ENCODE results near the gene DNAH12. TPM values are rescaled to one million over a fixed set of nuclear protein-coding genes. Genes with fewer than 3 reads are reported as not detected.

Gene DNAH12
- polyA plus RNA-seq, 1 of the 3 experiments (the other 2 are of a cell fraction), result 0.03 TPM

- Histone ChIP-seq H3K4me1 (ENCODE audit: control insufficient read depth in 1 of 2, insufficient read depth in 2 of 2, low read depth in 1 of 2, low read length in 1 of 2) (no peaks in the 10 kb centered on the region), H3K9me2 (no peaks in the 10 kb centered on the region), H3K79me2 (ENCODE audit: insufficient read depth) (no peaks in the 10 kb centered on the region), H3F3A (replicated peaks; ENCODE audit: insufficient read depth) (no peaks in the 10 kb centered on the region), H3K9me3 (no peaks in the 10 kb centered on the region), H3K27me3 (ENCODE audit: insufficient read depth) (no peaks in the 10 kb centered on the region), H3K9ac (no peak overlapping the region), H3K27ac (ENCODE audit: low read depth in 2 of 2, low read length in 1 of 2) (no peak overlapping the region), H2AFZ (ENCODE audit: low read depth) (no peak overlapping the region), H4K20me1 (ENCODE audit: insufficient read depth) (no peaks in the 10 kb centered on the region), H3K36me3 (replicated peaks in 1 of 2; ENCODE audit: control insufficient read depth in 1 of 2, insufficient read depth in 2 of 2, low read length in 1 of 2) (no peaks in the 10 kb centered on the region), H3K4me3 (ENCODE audit: low read depth in 2 of 2, low read length in 1 of 2) (no peak overlapping the region), H3K4me2 (no peak overlapping the region)
- WGBS (ENCODE audit: low lambda C conversion rate), result 75% methylated on average over 5 of the region's 5 CpGs
- ChIA-PET CTCF (no interaction called here), POLR2A (no interaction called here)
- TF ChIP-seq FOXM1 (IDR thresholded peaks at IDR 0.05; ENCODE audit: low read depth) (no peak), JUND (IDR thresholded peaks at IDR 0.05) (no peak), IRF3 (IDR thresholded peaks at IDR 0.05; ENCODE audit: low read depth, low read length) (no peak), TCF12 (IDR thresholded peaks at IDR 0.05) (no peak), NFIC (IDR thresholded peaks at IDR 0.05; ENCODE audit: borderline replicate concordance) (no peak), RXRA (IDR thresholded peaks at IDR 0.05; ENCODE audit: borderline replicate concordance, low read depth) (no peak), TAF1 (IDR thresholded peaks at IDR 0.05; ENCODE audit: borderline replicate concordance, low read depth, low read length) (no peak), MXI1 (IDR thresholded peaks at IDR 0.05; ENCODE audit: low read depth, low read length) (no peak), FOSL2 (IDR thresholded peaks at IDR 0.05; ENCODE audit: borderline replicate concordance, low read depth) (no peak), RAD21 (IDR thresholded peaks at IDR 0.05; ENCODE audit: low read length) (no peak), CHD2 (IDR thresholded peaks at IDR 0.05; ENCODE audit: low read length, partially characterized antibody) (no peak), POLR2AphosphoS5 (IDR thresholded peaks at IDR 0.05; ENCODE audit: low read depth, low read length) (no peak), PBX3 (IDR thresholded peaks at IDR 0.05) (no peak), RFX5 (IDR thresholded peaks at IDR 0.05; ENCODE audit: low read length) (no peak), TEAD4 (IDR thresholded peaks at IDR 0.05; ENCODE audit: borderline replicate concordance, insufficient read depth) (no peak)
- TF ChIP-seq, protein P1, sequence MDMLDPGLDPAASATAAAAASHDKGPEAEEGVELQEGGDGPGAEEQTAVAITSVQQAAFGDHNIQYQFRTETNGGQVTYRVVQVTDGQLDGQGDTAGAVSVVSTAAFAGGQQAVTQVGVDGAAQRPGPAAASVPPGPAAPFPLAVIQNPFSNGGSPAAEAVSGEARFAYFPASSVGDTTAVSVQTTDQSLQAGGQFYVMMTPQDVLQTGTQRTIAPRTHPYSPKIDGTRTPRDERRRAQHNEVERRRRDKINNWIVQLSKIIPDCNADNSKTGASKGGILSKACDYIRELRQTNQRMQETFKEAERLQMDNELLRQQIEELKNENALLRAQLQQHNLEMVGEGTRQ (IDR thresholded peaks at IDR 0.05; ENCODE audit: borderline replicate concordance, low read depth, low read length), result no peak
- TF ChIP-seq, protein P2, sequence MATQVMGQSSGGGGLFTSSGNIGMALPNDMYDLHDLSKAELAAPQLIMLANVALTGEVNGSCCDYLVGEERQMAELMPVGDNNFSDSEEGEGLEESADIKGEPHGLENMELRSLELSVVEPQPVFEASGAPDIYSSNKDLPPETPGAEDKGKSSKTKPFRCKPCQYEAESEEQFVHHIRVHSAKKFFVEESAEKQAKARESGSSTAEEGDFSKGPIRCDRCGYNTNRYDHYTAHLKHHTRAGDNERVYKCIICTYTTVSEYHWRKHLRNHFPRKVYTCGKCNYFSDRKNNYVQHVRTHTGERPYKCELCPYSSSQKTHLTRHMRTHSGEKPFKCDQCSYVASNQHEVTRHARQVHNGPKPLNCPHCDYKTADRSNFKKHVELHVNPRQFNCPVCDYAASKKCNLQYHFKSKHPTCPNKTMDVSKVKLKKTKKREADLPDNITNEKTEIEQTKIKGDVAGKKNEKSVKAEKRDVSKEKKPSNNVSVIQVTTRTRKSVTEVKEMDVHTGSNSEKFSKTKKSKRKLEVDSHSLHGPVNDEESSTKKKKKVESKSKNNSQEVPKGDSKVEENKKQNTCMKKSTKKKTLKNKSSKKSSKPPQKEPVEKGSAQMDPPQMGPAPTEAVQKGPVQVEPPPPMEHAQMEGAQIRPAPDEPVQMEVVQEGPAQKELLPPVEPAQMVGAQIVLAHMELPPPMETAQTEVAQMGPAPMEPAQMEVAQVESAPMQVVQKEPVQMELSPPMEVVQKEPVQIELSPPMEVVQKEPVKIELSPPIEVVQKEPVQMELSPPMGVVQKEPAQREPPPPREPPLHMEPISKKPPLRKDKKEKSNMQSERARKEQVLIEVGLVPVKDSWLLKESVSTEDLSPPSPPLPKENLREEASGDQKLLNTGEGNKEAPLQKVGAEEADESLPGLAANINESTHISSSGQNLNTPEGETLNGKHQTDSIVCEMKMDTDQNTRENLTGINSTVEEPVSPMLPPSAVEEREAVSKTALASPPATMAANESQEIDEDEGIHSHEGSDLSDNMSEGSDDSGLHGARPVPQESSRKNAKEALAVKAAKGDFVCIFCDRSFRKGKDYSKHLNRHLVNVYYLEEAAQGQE (IDR thresholded peaks at IDR 0.05; ENCODE audit: low read depth, low read length), result no peak
- no peak for DNase-seq
Observed at GRCh38 chr3:57391767-57392166, 152.4 kb downstream of the DNAH12 start.
